Endothelial cell (in vitro differentiated cells): Measurements from ENCODE around the gene COG5. TPM values are rescaled to one million over a fixed set of nuclear protein-coding genes. Genes with fewer than 3 reads are reported as not detected.

Experiments
- DNase-seq: peaks from one replicate; pipeline ENCODE4 v3.0.0; 2021; ENCODE audit warnings: low spot score
- H3K27ac Mint-ChIP-seq: one replicate; pipeline ENCODE4 v1.8.0; 2021; ENCODE audit warnings: mixed read lengths, inconsistent platforms; ENCODE audit not compliant: unreplicated experiment
- H3K27me3 Mint-ChIP-seq: one replicate; pipeline ENCODE4 v1.8.0; 2021; ENCODE audit warnings: mild to moderate bottlenecking, moderate library complexity, mixed read lengths, inconsistent platforms; ENCODE audit not compliant: unreplicated experiment
- H3K36me3 Mint-ChIP-seq: one replicate; pipeline ENCODE4 v1.8.0; 2021; ENCODE audit warnings: mild to moderate bottlenecking, low read depth, mixed read lengths, inconsistent platforms; ENCODE audit not compliant: unreplicated experiment
- H3K4me1 Mint-ChIP-seq: one replicate; pipeline ENCODE4 v1.8.0; 2021; ENCODE audit warnings: mild to moderate bottlenecking, mixed read lengths, inconsistent platforms; ENCODE audit not compliant: unreplicated experiment
- H3K4me3 Mint-ChIP-seq: one replicate; pipeline ENCODE4 v1.8.0; 2021; ENCODE audit warnings: mild to moderate bottlenecking, mixed read lengths, inconsistent platforms; ENCODE audit not compliant: unreplicated experiment
- H3K9me3 Mint-ChIP-seq: one replicate; pipeline ENCODE4 v1.8.0; 2021; ENCODE audit warnings: mixed read lengths, inconsistent platforms; ENCODE audit not compliant: unreplicated experiment
- total RNA-seq: library from RNA; stranded (reverse); fragmentation: NEBNext Ultra II Directional; extraction: Animal tissue kit (Norgen Biotek cat#: 25700); gene quantifications from one replicate; pipeline ENCODE4 v1.2.1, GENCODE V29; 2021; ENCODE audit not compliant: unreplicated experiment
- TF ChIP-seq, protein P1 (sequence below): fragments of 200-600 bp; sonication (generic); IDR thresholded peaks from one replicate; pipeline ENCODE4 v1.5.0; 2021; ENCODE audit warnings: antibody characterized with exemption; ENCODE audit not compliant: unreplicated experiment

Gene COG5
- total RNA-seq, 1 donor from 2014 or later, result 26.7 TPM

DNA sequence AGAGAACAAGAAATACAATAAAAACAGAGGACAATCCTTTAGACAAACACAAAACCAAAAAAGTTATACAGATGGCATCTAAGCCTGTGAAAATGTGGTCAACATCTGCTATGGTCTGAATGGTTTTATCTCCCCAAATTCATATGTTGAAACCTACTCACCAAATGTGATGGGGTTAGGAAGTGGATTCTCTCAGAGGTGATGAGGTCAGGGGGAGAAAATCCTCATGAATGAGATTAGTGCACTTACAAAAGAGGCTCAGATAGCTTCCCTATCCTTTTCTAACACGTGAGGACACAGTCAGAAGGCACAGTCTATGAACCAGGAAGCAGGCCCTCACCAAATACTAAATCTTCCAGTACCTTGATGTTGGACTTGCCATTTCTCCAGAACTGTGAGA lies 241.7 kb downstream of the COG5 start:
- peaks cover 8% of the 10 kb centered on the region for H3K36me3 Mint-ChIP-seq
- TF ChIP-seq, protein P1, sequence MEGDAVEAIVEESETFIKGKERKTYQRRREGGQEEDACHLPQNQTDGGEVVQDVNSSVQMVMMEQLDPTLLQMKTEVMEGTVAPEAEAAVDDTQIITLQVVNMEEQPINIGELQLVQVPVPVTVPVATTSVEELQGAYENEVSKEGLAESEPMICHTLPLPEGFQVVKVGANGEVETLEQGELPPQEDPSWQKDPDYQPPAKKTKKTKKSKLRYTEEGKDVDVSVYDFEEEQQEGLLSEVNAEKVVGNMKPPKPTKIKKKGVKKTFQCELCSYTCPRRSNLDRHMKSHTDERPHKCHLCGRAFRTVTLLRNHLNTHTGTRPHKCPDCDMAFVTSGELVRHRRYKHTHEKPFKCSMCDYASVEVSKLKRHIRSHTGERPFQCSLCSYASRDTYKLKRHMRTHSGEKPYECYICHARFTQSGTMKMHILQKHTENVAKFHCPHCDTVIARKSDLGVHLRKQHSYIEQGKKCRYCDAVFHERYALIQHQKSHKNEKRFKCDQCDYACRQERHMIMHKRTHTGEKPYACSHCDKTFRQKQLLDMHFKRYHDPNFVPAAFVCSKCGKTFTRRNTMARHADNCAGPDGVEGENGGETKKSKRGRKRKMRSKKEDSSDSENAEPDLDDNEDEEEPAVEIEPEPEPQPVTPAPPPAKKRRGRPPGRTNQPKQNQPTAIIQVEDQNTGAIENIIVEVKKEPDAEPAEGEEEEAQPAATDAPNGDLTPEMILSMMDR, result no peak
- H3K9me3 Mint-ChIP-seq, result no peaks in the 10 kb centered on the region
- H3K27me3 Mint-ChIP-seq, result no peaks in the 10 kb centered on the region
- H3K4me3 Mint-ChIP-seq, result no peak overlapping the region
- H3K4me1 Mint-ChIP-seq, result no peaks in the 10 kb centered on the region
- H3K27ac Mint-ChIP-seq, result no peak overlapping the region
- DNase-seq, result no peak

DNA sequence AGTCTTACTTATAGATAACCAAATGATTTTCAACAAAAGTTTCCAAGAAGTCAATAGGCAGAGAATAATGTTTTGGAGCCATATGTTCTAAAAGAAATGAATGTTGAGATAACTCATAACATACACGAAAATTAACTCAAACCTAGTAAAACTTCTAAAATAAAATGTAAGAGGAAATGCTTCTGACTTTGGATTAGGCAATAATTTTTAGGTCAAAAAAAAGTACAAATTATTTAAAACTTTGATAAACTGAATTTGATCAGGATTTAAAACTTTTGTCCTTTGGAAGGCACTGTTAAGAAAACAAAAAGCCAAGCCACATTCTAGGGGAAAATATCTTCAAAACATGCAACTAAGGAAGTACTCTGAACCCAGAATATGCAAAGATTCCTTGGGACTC lies 242.1 kb downstream of the COG5 start:
- TF ChIP-seq, protein P1, result no peak
- no peaks in the 10 kb centered on the region for H3K9me3 Mint-ChIP-seq
- peaks cover 5% of the 10 kb centered on the region for H3K36me3 Mint-ChIP-seq
- H3K27ac Mint-ChIP-seq, result no peak overlapping the region
- no peak overlapping the region for H3K4me3 Mint-ChIP-seq
- DNase-seq, result no peak
- no peaks in the 10 kb centered on the region for H3K4me1 Mint-ChIP-seq
- no peaks in the 10 kb centered on the region for H3K27me3 Mint-ChIP-seq

DNA sequence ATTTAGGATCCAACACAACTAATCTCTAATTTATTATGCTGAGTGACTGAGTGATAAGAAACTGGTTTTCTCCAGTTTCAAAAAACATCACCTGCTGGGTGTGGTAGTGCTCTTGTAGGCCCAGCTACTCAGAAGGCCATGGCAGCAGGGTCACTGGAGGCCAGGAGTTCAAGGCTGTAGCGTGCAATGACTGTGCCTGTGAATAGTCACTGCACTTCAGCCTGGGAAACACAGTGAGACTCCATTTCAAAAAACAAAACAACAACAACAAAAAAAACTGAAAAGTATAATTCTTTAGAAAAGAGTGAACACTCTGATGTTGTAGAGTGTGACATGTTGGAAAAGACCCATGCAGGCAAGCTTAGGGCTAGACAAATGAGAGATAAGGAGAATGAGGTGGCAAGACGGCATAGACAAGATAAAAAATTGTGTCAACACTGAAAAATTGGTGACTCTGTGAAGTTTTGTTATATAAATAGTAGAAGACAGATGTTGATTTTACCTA lies 243.9 kb downstream of the COG5 start:
- H3K27ac Mint-ChIP-seq, result no peak overlapping the region
- DNase-seq, result no peak
- H3K36me3 Mint-ChIP-seq, result peaks cover 5% of the 10 kb centered on the region
- TF ChIP-seq, protein P1, result no peak
- no peak overlapping the region for H3K4me3 Mint-ChIP-seq
- no peaks in the 10 kb centered on the region for H3K4me1 Mint-ChIP-seq
- H3K9me3 Mint-ChIP-seq, result no peaks in the 10 kb centered on the region
- H3K27me3 Mint-ChIP-seq, result no peaks in the 10 kb centered on the region

DNA sequence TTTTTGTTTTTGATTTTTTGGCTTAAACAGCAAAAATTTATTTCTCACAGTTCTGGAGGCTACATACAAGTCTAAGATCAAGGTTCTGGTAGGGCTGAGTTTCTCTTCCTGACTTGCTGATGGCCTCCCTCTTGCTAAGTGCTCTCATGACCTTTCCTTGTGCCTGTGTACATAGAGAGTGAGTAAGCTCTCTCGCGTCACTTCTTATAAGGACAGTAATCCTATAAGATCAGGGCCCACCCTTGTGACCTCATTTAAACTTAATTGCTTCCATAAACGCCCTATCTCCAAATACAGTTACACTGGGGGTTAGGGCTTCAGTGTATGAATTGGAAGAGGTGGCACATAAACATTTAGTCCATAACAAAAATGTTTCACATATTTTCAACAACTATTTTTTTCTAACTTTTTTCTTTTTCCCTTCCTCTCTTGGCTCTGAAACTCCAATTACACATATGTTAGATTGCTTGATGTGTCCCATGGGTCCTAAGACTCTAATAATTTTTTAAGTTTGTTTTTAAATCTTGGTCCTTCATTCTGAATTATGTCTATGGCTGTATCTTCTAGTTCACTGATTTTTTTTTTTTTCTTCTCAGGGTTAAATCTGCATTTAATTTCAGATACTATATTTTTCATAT lies 245.1 kb downstream of the COG5 start:
- peaks cover 5% of the 10 kb centered on the region for H3K36me3 Mint-ChIP-seq
- no peaks in the 10 kb centered on the region for H3K4me1 Mint-ChIP-seq
- no peak for DNase-seq
- H3K4me3 Mint-ChIP-seq, result no peak overlapping the region
- H3K27me3 Mint-ChIP-seq, result no peaks in the 10 kb centered on the region
- TF ChIP-seq, protein P1, result no peak
- no peaks in the 10 kb centered on the region for H3K9me3 Mint-ChIP-seq
- no peak overlapping the region for H3K27ac Mint-ChIP-seq

DNA sequence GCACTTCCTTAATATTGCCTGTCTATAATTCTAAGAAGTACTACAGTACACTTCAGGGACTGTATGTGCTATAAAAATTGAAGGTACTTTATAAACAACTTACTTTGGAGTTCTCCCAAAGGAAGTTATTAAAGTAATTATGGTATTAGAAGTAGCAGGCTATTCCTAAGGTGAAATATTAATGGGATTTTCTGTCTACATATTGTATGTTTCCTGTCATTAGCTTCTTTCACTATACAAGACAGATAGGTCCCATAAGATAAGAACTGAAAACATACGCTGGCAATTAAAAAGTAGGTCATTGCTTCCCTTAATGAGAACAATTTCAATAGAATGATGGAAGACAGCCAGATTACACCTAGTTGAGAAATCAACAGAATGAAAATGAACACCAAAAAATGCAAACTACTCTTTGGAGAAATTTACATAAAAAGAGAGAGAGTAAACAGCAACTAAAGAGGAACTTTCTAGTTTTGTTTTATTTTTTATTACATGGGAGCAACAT lies 248.0 kb downstream of the COG5 start:
- Mint-ChIP-seq H3K36me3 (no peaks in the 10 kb centered on the region), H3K4me1 (no peaks in the 10 kb centered on the region)
- DNase-seq, result no peak

More for the DNA sequence above, 248.0 kb downstream of the COG5 start:
- Mint-ChIP-seq H3K9me3 (no peaks in the 10 kb centered on the region), H3K27me3 (no peaks in the 10 kb centered on the region), H3K27ac (no peak overlapping the region), H3K4me3 (no peak overlapping the region)
- TF ChIP-seq, protein P1, result no peak
